Neural cell (in vitro differentiated cells): ENCODE measurements around the gene CRIP1. TPM values are rescaled to one million over a fixed set of nuclear protein-coding genes. Genes with fewer than 3 reads are reported as not detected.

Source experiments
- H2AFZ ChIP-seq: fragments of 200-600, 300-800 bp; sonication (generic), shearing (Covaris generic); 2 replicates; pipeline ENCODE4 v1.6.0; 2014; ENCODE audit warnings: low read depth, mild to moderate bottlenecking, antibody characterized with exemption, low read length, moderate library complexity
- H3F3A ChIP-seq: fragments of 200-600 bp; shearing (Covaris generic); 2 replicates; pipeline ENCODE4 v1.6.1; 2016; ENCODE audit warnings: mild to moderate bottlenecking, moderate library complexity, mixed read lengths, antibody characterized with exemption, low read length; ENCODE audit not compliant: insufficient read depth, poor library complexity, severe bottlenecking
- H3K27ac ChIP-seq: fragments of 200-600, 300-800 bp; sonication (generic), shearing (Covaris generic); 2 replicates; pipeline ENCODE4 v1.5.1; 2014; ENCODE audit warnings: mild to moderate bottlenecking, low read length, moderate library complexity
- H3K27me3 ChIP-seq: fragments of 300-800, 200-600 bp; sonication (generic), shearing (Covaris generic); 2 replicates; pipeline ENCODE4 v1.6.0; 2014; ENCODE audit warnings: mild to moderate bottlenecking, low read depth, low read length, moderate library complexity; ENCODE audit not compliant: insufficient read depth
- H3K36me3 ChIP-seq: fragments of 300-800, 200-600 bp; sonication (generic), shearing (Covaris generic); 2 replicates; pipeline ENCODE4 v1.5.1; 2014; ENCODE audit warnings: mild to moderate bottlenecking, antibody characterized with exemption, low read length, moderate library complexity; ENCODE audit not compliant: insufficient read depth
- H3K4me2 ChIP-seq: fragments of 300-800, 200-600 bp; sonication (generic), shearing (Covaris generic); 2 replicates; pipeline ENCODE4 v1.6.0; 2014; ENCODE audit warnings: mild to moderate bottlenecking, low read length
- H3K4me3 ChIP-seq: fragments of 300-800, 200-600 bp; sonication (generic), shearing (Covaris generic); 2 replicates; pipeline ENCODE4 v1.5.1; 2014; ENCODE audit warnings: mild to moderate bottlenecking, low read length, moderate library complexity
- H3K79me2 ChIP-seq: fragments of 200-600 bp; shearing (Covaris generic); replicated peaks from 2 replicates; pipeline ENCODE4 v1.6.0; 2014; ENCODE audit warnings: mild to moderate bottlenecking, low read length, moderate library complexity; ENCODE audit not compliant: insufficient read depth
- H3K9ac ChIP-seq: fragments of 300-800, 200-600 bp; sonication (generic), shearing (Covaris generic); 2 replicates; pipeline ENCODE4 v1.6.1; 2016; ENCODE audit warnings: mild to moderate bottlenecking, low read length, mixed read lengths
- H3K9me2 ChIP-seq: fragments of 200-600 bp; shearing (Covaris generic); 2 replicates; pipeline ENCODE4 v1.6.1; 2016; ENCODE audit warnings: mild to moderate bottlenecking, low read length, mixed read lengths; ENCODE audit not compliant: insufficient read depth
- H3K9me3 ChIP-seq: fragments of 200-600, 300-800 bp; sonication (generic), shearing (Covaris generic); 2 replicates; pipeline ENCODE4 v1.6.1; 2016; ENCODE audit warnings: mild to moderate bottlenecking, mixed run types, low read length, moderate library complexity, mixed read lengths
- H4K20me1 ChIP-seq: fragments of 200-600 bp; shearing (Covaris generic); 2 replicates; pipeline ENCODE4 v1.6.1; 2016; ENCODE audit warnings: mild to moderate bottlenecking, mixed run types; ENCODE audit not compliant: insufficient read depth
- EP300 ChIP-seq: fragments of 450-650 bp; conservative IDR thresholded peaks from 2 replicates; pipeline ENCODE4 v1.6.1; 2014; ENCODE audit warnings: antibody characterized with exemption, mild to moderate bottlenecking, moderate library complexity; ENCODE audit not compliant: poor library complexity, severe bottlenecking
- EZH2 ChIP-seq: fragments of 200-600, 300-800 bp; shearing (Covaris generic), sonication (generic); IDR thresholded peaks from 2 replicates; pipeline ENCODE4 v1.6.1; 2014; ENCODE audit warnings: antibody characterized with exemption, low read length, borderline replicate concordance, mild to moderate bottlenecking; ENCODE audit not compliant: insufficient read depth, poor library complexity, severe bottlenecking
- MXI1 ChIP-seq: fragments of 450-650 bp; conservative IDR thresholded peaks from 2 replicates; pipeline ENCODE4 v1.6.1; 2014; ENCODE audit warnings: antibody characterized with exemption, mild to moderate bottlenecking; ENCODE audit not compliant: poor library complexity, severe bottlenecking
- POLR2AphosphoS5 ChIP-seq: IDR thresholded peaks from 2 replicates; pipeline ENCODE4 v1.6.1; 2012
- RAD21 ChIP-seq: fragments of 450-650 bp; conservative IDR thresholded peaks from 2 replicates; pipeline ENCODE4 v1.6.1; 2014; ENCODE audit warnings: antibody characterized with exemption, mild to moderate bottlenecking, moderate library complexity
- REST ChIP-seq: IDR thresholded peaks from 2 replicates; pipeline ENCODE4 v1.6.1; 2012; ENCODE audit warnings: borderline replicate concordance
- SMC3 ChIP-seq: fragments of 450-650 bp; conservative IDR thresholded peaks from 2 replicates; pipeline ENCODE4 v1.6.1; 2014; ENCODE audit warnings: antibody characterized with exemption, mild to moderate bottlenecking, moderate library complexity; ENCODE audit not compliant: poor library complexity
- TAF1 ChIP-seq: IDR thresholded peaks from 2 replicates; pipeline ENCODE4 v1.6.1; 2012; ENCODE audit warnings: low read depth
- polyA plus RNA-seq: library from polyadenylated mRNA; depleted of rRNA; stranded (reverse); fragments of >200 nt; gene quantifications from 2 replicates; pipeline ENCODE4 v1.2.3, GENCODE V29; 2014
- TF ChIP-seq, protein P1 (sequence below): fragments of 450-650 bp; IDR thresholded peaks from 2 replicates; pipeline ENCODE4 v1.5.1; 2014; ENCODE audit warnings: antibody characterized with exemption, mild to moderate bottlenecking, moderate library complexity; ENCODE audit not compliant: poor library complexity, severe bottlenecking

CRIP1 gene
- polyA plus RNA-seq, 1 donor from 2014 or later = 0.58 TPM

DNA sequence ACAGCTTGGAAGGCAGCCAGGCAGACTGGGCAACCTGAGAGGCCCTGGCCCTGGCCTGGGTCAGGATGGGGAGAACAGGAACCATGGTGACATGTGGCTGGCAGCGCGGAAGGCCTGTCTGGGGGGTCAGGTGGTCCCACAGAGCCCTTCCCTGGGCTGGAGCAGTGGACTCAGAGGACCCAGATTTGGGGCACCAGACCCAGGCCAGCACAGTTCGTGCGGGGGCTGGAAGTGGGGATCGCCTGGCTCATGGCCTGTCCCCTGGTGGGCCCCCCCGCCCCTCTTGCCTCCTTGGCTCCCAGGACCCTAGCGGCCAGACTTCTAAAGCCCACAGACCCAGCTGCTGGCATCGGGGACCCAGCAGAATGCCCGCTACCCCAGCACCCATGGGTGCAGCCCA, 45.7 kb upstream of the CRIP1 start:
- TF ChIP-seq EP300 (no peak), TAF1 (no peak), REST (no peak), SMC3 (no peak), MXI1 (no peak), POLR2AphosphoS5 (no peak), EZH2 (no peak), RAD21 (no peak)
- TF ChIP-seq, protein P1, sequence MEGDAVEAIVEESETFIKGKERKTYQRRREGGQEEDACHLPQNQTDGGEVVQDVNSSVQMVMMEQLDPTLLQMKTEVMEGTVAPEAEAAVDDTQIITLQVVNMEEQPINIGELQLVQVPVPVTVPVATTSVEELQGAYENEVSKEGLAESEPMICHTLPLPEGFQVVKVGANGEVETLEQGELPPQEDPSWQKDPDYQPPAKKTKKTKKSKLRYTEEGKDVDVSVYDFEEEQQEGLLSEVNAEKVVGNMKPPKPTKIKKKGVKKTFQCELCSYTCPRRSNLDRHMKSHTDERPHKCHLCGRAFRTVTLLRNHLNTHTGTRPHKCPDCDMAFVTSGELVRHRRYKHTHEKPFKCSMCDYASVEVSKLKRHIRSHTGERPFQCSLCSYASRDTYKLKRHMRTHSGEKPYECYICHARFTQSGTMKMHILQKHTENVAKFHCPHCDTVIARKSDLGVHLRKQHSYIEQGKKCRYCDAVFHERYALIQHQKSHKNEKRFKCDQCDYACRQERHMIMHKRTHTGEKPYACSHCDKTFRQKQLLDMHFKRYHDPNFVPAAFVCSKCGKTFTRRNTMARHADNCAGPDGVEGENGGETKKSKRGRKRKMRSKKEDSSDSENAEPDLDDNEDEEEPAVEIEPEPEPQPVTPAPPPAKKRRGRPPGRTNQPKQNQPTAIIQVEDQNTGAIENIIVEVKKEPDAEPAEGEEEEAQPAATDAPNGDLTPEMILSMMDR = no peak
- Histone ChIP-seq H3K9me3 (no peaks in the 10 kb centered on the region), H3F3A (no peaks in the 10 kb centered on the region), H2AFZ (no peak overlapping the region), H3K79me2 (peaks cover 15% of the 10 kb centered on the region), H3K4me3 (no peak overlapping the region), H3K36me3 (no peaks in the 10 kb centered on the region), H3K4me2 (no peak overlapping the region), H3K9me2 (no peaks in the 10 kb centered on the region), H3K27ac (no peak overlapping the region), H4K20me1 (peaks cover 3% of the 10 kb centered on the region), H3K27me3 (no peaks in the 10 kb centered on the region), H3K9ac (no peak overlapping the region)

GRCh38 chr14:105442125-105442524, 44.6 kb upstream of the CRIP1 start:
- no peak overlapping the region for H3K4me2 ChIP-seq
- H3F3A ChIP-seq = no peaks in the 10 kb centered on the region
- no peak overlapping the region for H2AFZ ChIP-seq
- H3K79me2 ChIP-seq = peaks cover 4% of the 10 kb centered on the region
- no peak overlapping the region for H3K9ac ChIP-seq
- H3K27ac ChIP-seq = no peak overlapping the region
- no peaks in the 10 kb centered on the region for H3K9me2 ChIP-seq
- no peaks in the 10 kb centered on the region for H3K9me3 ChIP-seq
- no peak overlapping the region for H3K4me3 ChIP-seq
- TF ChIP-seq RAD21 = no peak
- TF ChIP-seq MXI1 = no peak
- TF ChIP-seq EP300 = no peak
- no peak for TF ChIP-seq SMC3
- TF ChIP-seq REST = no peak
- TF ChIP-seq, protein P1 = no peak
- no peak for TF ChIP-seq POLR2AphosphoS5
- no peak for TF ChIP-seq EZH2
- no peak for TF ChIP-seq TAF1
- peaks cover 3% of the 10 kb centered on the region for H4K20me1 ChIP-seq
- no peaks in the 10 kb centered on the region for H3K36me3 ChIP-seq
- H3K27me3 ChIP-seq = no peaks in the 10 kb centered on the region
